GM12878 (cell line): ENCODE data around the gene CEND1.

Source experiments
- ASH2L ChIP-seq: fragments of 300-600, 200-600 bp; sonication (generic); IDR thresholded peaks from 2 replicates; pipeline ENCODE4 v1.6.1; 2017; ENCODE audit warnings: low read depth, mild to moderate bottlenecking, borderline replicate concordance
- ATF3 ChIP-seq: IDR thresholded peaks from 2 replicates; pipeline ENCODE4 v1.6.1; 2011; ENCODE audit warnings: low read depth, mild to moderate bottlenecking, low read length, moderate library complexity, borderline replicate concordance; ENCODE audit errors: extremely low read depth
- BCL11A ChIP-seq: IDR thresholded peaks from 2 replicates; pipeline ENCODE4 v1.6.1; 2011; ENCODE audit warnings: low read depth, low read length
- CTCF ChIP-seq, 3 experiments: IDR thresholded peaks in 2 of 3; conservative IDR thresholded peaks in 1 of 3; 2 replicates each; pipeline ENCODE4 v1.5.1; 2011; ENCODE audit warnings: low read depth in 3 of 3, low read length in 3 of 3, mild to moderate bottlenecking in 3 of 3, control low read depth in 2 of 3, moderate library complexity in 2 of 3, inconsistent platforms in 1 of 3, mixed read lengths in 1 of 3; ENCODE audit not compliant: control insufficient read depth in 2 of 3, insufficient read depth in 1 of 3; ENCODE audit errors: extremely low read depth in 1 of 3
- FOXM1 ChIP-seq: IDR thresholded peaks from 2 replicates; pipeline ENCODE4 v1.6.1; 2012; ENCODE audit warnings: low read depth, mild to moderate bottlenecking, inconsistent platforms, low read length, moderate library complexity
- KDM1A ChIP-seq: fragments of 200-600 bp; sonication (generic); IDR thresholded peaks from 2 replicates; pipeline ENCODE4 v1.6.1; 2016; ENCODE audit warnings: borderline replicate concordance
- POLR2A ChIP-seq: IDR thresholded peaks from 2 replicates; pipeline ENCODE4 v1.6.1; 2011; ENCODE audit warnings: low read depth, mild to moderate bottlenecking, low read length
- POLR2AphosphoS5 ChIP-seq: IDR thresholded peaks from 2 replicates; pipeline ENCODE4 v1.6.1; 2011; ENCODE audit warnings: mild to moderate bottlenecking, low read length, inconsistent platforms
- SPI1 ChIP-seq: IDR thresholded peaks from 2 replicates; pipeline ENCODE4 v1.6.1; 2011; ENCODE audit warnings: low read depth, mild to moderate bottlenecking, low read length, moderate library complexity, borderline replicate concordance; ENCODE audit not compliant: insufficient read depth
- SREBF2 ChIP-seq: IDR thresholded peaks from 2 replicates; pipeline ENCODE4 v1.6.1; 2012; ENCODE audit warnings: mild to moderate bottlenecking, low read length
- SUPT20H ChIP-seq: IDR thresholded peaks from 2 replicates; pipeline ENCODE4 v1.6.1; 2011; ENCODE audit warnings: low read depth, mild to moderate bottlenecking, low read length, moderate library complexity, borderline replicate concordance; ENCODE audit not compliant: control insufficient read depth
- TCF12 ChIP-seq: IDR thresholded peaks from 2 replicates; pipeline ENCODE4 v1.6.1; 2011; ENCODE audit warnings: low read depth, mild to moderate bottlenecking, low read length
- ZNF217 ChIP-seq: fragments of 450-650 bp; IDR thresholded peaks from 2 replicates; pipeline ENCODE4 v1.6.1; 2017; ENCODE audit warnings: antibody characterized with exemption, mild to moderate bottlenecking
- TF ChIP-seq, protein P1 (sequence below): IDR thresholded peaks from 2 replicates; pipeline ENCODE4 v1.6.1; 2011; ENCODE audit warnings: mild to moderate bottlenecking, low read depth, low read length, moderate library complexity; ENCODE audit not compliant: insufficient replicate concordance

DNA sequence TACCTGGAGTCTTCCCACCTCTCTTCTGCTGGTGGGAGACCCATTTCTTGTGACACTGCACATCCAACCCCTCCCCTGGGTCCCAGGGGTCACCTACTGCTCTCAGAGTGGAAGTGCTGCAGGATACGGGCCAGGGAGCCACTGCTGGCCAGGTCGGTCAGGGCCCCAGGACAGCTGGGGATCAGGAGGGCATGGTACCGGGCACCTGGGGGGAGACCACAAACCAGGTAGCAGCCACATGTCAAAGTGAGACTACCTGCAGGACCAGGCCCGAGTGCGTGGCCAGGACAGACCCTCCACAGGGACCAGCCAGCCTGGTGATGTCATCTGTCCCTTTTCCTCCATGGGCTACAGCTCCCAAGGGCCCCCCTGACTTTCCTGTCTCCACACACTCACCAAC is 16.5 kb downstream of the CEND1 start:
- TF ChIP-seq CTCF (IDR thresholded peaks at IDR 0.05 in 2 of 3, conservative IDR thresholded peaks at IDR 0.05 in 1 of 3; ENCODE audit: control insufficient read depth in 2 of 3, extremely low read depth in 1 of 3, insufficient read depth in 1 of 3, low read depth in 3 of 3, low read length in 3 of 3): no peak
- no peak for TF ChIP-seq POLR2A
- TF ChIP-seq FOXM1: no peak
- no peak for TF ChIP-seq TCF12
- no peak for TF ChIP-seq SREBF2
- no peak for TF ChIP-seq ATF3
- no peak for TF ChIP-seq SPI1
- no peak for TF ChIP-seq BCL11A
- no peak for TF ChIP-seq SUPT20H
- TF ChIP-seq ZNF217: no peak
- no peak for TF ChIP-seq POLR2AphosphoS5
- no peak for TF ChIP-seq ASH2L
- TF ChIP-seq, protein P1, sequence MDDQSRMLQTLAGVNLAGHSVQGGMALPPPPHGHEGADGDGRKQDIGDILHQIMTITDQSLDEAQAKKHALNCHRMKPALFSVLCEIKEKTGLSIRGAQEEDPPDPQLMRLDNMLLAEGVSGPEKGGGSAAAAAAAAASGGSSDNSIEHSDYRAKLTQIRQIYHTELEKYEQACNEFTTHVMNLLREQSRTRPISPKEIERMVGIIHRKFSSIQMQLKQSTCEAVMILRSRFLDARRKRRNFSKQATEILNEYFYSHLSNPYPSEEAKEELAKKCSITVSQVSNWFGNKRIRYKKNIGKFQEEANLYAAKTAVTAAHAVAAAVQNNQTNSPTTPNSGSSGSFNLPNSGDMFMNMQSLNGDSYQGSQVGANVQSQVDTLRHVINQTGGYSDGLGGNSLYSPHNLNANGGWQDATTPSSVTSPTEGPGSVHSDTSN: no peak
- TF ChIP-seq KDM1A: no peak
